ENCODE measurements around the gene RNPC3.

RNPC3 gene, protein sequence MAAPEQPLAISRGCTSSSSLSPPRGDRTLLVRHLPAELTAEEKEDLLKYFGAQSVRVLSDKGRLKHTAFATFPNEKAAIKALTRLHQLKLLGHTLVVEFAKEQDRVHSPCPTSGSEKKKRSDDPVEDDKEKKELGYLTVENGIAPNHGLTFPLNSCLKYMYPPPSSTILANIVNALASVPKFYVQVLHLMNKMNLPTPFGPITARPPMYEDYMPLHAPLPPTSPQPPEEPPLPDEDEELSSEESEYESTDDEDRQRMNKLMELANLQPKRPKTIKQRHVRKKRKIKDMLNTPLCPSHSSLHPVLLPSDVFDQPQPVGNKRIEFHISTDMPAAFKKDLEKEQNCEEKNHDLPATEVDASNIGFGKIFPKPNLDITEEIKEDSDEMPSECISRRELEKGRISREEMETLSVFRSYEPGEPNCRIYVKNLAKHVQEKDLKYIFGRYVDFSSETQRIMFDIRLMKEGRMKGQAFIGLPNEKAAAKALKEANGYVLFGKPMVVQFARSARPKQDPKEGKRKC

DNA sequence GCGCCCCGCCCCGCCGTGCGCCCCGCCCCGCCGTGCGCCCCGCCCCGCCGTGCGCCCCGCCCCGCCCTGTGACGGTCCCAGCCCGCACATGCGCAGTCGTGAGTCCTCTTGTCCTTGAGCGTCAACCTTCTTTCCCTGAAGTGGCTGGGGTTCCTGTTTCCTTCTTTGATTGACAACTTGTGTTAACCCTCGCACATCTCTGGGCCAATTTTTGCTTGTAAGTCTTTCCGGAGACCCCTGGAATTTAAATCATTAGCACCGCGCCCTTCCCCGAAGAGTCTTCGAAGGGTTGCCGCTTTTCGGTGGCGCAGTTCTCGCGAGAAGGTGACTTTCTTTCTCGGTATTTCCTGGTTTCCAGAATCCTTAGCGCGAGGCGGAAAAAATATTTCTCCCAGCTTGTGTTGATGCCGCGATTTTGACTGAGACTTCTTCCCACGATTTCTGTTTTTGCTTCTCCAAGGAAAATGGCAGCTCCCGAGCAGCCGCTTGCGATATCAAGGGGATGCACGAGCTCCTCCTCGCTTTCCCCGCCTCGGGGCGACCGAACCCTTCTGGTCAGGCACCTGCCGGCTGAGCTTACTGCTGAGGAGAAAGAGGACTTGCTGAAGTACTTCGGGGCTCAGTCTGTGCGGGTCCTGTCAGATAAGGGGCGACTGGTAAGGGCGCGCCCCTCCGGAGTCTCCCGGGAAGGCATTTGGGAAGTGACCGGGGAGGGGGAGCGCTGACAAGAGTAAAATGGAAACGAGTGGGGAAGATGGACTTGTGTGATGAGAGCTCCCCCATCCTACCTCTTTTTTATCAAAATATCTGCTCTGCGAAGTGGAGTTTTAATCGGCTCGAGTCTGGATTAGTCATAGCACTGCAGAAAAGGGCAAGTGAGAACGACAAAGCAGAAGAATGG is at the start of gene RNPC3:
Gene RNPC3 (plus strand): TSS at position 93 of the 901 bp plus-strand sequence. CDS start 372 bp downstream, at position 465.
- no peak; the same call in 1 of the 2 replicates for TF ChIP-seq CTCF (IDR thresholded peaks at IDR 0.05; ENCODE audit: low read depth, low read length)
- Histone ChIP-seq H3K9me3 (ENCODE audit: severe bottlenecking) (no peaks in the 10 kb centered on the region), H3K27me3 (ENCODE audit: insufficient read depth, low read depth, severe bottlenecking) (no peaks in the 10 kb centered on the region), H3K27ac (peak within 1 kb of the TSS; percentile 96), H3K36me3 (peaks cover 12% of the 10 kb centered on the region), H3K4me3 (ENCODE audit: low read depth, low read length) (peak within 1 kb of the TSS; percentile 94)
- DNase-seq, result peak; percentile 82

DNA sequence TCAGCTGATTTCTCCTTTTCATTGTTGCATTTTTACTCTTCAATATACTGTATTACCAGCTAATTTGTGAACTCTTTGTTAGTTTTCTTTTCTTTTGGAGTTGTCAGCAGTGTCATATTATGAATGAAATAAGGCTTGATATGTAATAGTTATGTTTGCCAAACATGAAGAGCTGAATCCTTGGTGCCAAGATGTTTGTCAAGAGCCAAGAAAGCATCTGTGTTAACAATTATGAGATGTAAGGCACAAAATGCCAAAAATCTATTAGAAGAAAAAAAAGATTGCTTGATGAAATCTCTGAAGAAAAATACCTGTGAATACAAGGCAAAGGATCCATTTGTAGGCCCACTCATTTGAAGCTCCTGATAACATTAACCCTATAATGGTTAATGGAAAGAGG is 48.4 kb upstream of the RNPC3 start:
- H3K36me3 ChIP-seq, result no peaks in the 10 kb centered on the region

DNA sequence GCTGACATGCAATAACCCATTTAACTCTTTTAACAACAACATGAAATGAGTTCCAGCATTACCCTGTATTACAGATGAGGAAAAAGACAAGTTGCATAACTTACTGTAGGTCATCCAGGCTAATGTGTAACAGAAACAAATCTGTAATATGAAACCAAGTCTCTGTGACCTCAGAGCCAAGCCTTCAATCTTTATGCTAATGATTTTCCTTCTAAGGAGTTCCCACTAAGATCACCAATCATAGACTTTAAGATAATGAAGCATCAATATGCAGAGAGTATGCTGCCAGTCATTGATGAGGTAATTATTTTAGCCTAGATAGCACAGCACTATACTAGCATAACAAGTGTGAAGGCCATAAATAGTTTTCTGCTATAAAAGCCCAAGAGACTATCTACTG is 35.6 kb upstream of the RNPC3 start:
- DNase-seq, result no peak
- H3K4me3 ChIP-seq (ENCODE audit: low read depth, low read length), result no peak overlapping the region
- TF ChIP-seq CTCF (IDR thresholded peaks at IDR 0.05; ENCODE audit: low read depth, low read length), result no peak
- H3K36me3 ChIP-seq, result no peaks in the 10 kb centered on the region
- H3K9me3 ChIP-seq (ENCODE audit: severe bottlenecking), result no peaks in the 10 kb centered on the region
- no peaks in the 10 kb centered on the region for H3K27me3 ChIP-seq (ENCODE audit: insufficient read depth, low read depth, severe bottlenecking)
- no peak overlapping the region for H3K27ac ChIP-seq

More for the DNA sequence above, 48.4 kb upstream of the RNPC3 start:
- no peak overlapping the region for H3K4me3 ChIP-seq (ENCODE audit: low read depth, low read length)
- DNase-seq, result no peak
- no peak overlapping the region for H3K27ac ChIP-seq
- no peaks in the 10 kb centered on the region for H3K9me3 ChIP-seq (ENCODE audit: severe bottlenecking)
- no peak for TF ChIP-seq CTCF (IDR thresholded peaks at IDR 0.05; ENCODE audit: low read depth, low read length)
- H3K27me3 ChIP-seq (ENCODE audit: insufficient read depth, low read depth, severe bottlenecking), result no peaks in the 10 kb centered on the region

- Histone ChIP-seq H3K27ac (no peak overlapping the region), H3K27me3 (ENCODE audit: insufficient read depth, low read depth, severe bottlenecking) (no peaks in the 10 kb centered on the region), H3K36me3 (no peaks in the 10 kb centered on the region), H3K4me3 (ENCODE audit: low read depth, low read length) (no peak overlapping the region), H3K9me3 (ENCODE audit: severe bottlenecking) (no peaks in the 10 kb centered on the region)
- DNase-seq, result no peak
- TF ChIP-seq CTCF (IDR thresholded peaks at IDR 0.05; ENCODE audit: low read depth, low read length), result no peak
Observed at GRCh38 chr1:103492003-103492625, 33.4 kb upstream of the RNPC3 start.

GRCh38 chr1:103496014-103496635 is 29.4 kb upstream of the RNPC3 start:
- no peak overlapping the region for H3K27ac ChIP-seq
- no peaks in the 10 kb centered on the region for H3K9me3 ChIP-seq (ENCODE audit: severe bottlenecking)
- H3K36me3 ChIP-seq, result no peaks in the 10 kb centered on the region
- no peak for TF ChIP-seq CTCF (IDR thresholded peaks at IDR 0.05; ENCODE audit: low read depth, low read length)
- no peak overlapping the region for H3K4me3 ChIP-seq (ENCODE audit: low read depth, low read length)
- H3K27me3 ChIP-seq (ENCODE audit: insufficient read depth, low read depth, severe bottlenecking), result no peaks in the 10 kb centered on the region
- no peak for DNase-seq
